Stomach (tissue), 4 donors: ENCODE measurements around the gene ADCY5.

ENCODE experiments used
- CTCF ChIP-seq, 7 experiments: fragments of 450-650 bp in 4 of 7; fragments of 200-600 bp in 3 of 7; sonication (generic) in 3 of 7; IDR thresholded peaks; one replicate each; pipeline ENCODE4 v1.5.1; 2016 to 2019; ENCODE audit warnings: antibody characterized with exemption in 7 of 7, control low read depth in 2 of 7, mild to moderate bottlenecking in 1 of 7
- EP300 ChIP-seq: sonication (generic); formaldehyde crosslinking; IDR thresholded peaks from one replicate; pipeline ENCODE4 v1.6.1; 2017; ENCODE audit warnings: antibody characterized with exemption
- POLR2A ChIP-seq, 4 donors: fragments of 450-650 bp; IDR thresholded peaks; one replicate each; pipeline ENCODE4 v1.6.1; 2016; ENCODE audit warnings: antibody characterized with exemption in 4 of 4, control low read depth in 2 of 4, mild to moderate bottlenecking in 1 of 4, moderate library complexity in 1 of 4
- POLR2AphosphoS5 ChIP-seq, 3 donors: sonication (generic); formaldehyde crosslinking; IDR thresholded peaks; one replicate each; pipeline ENCODE4 v1.6.1; 2016; ENCODE audit warnings: antibody characterized with exemption in 3 of 3

- TF ChIP-seq CTCF (IDR thresholded peaks at IDR 0.05) (no peak), POLR2AphosphoS5 (IDR thresholded peaks at IDR 0.05) (no peak), POLR2A (IDR thresholded peaks at IDR 0.05) (no peak), EP300 (no peak)
These were observed 120.7 kb downstream of the ADCY5 start for GRCh38 chr3:123327956-123328850.
